GM23338 (cell line): ENCODE data around the gene ENPP1. TPM values are rescaled to one million over a fixed set of nuclear protein-coding genes. Genes with fewer than 3 reads are reported as not detected.

Experiments
- ATAC-seq: fragments of 200-7000 bp; cut with Tn5 transposase; 3 replicates; pipeline ENCODE4 v1.9.1; 2020
- DNase-seq: peaks from one replicate; pipeline ENCODE4 v3.0.0-alpha.2; 2015; ENCODE audit warnings: low spot score
- H2AFZ ChIP-seq: fragments of 200-600 bp; sonication (generic); 2 replicates; pipeline ENCODE4 v1.8.0; 2016; ENCODE audit warnings: antibody characterized with exemption, mild to moderate bottlenecking, moderate library complexity
- H3F3A ChIP-seq: fragments of 200-600 bp; sonication (generic); replicated peaks from 2 replicates; pipeline ENCODE4 v1.8.0; 2017; ENCODE audit warnings: antibody characterized with exemption, mixed run types, low read depth
- H3K27ac ChIP-seq: fragments of 200-600 bp; sonication (generic); 2 replicates; pipeline ENCODE4 v1.6.1; 2016; ENCODE audit warnings: low read depth
- H3K27me3 ChIP-seq: fragments of 200-600 bp; sonication (generic); 2 replicates; pipeline ENCODE4 v1.8.0; 2016; ENCODE audit warnings: mild to moderate bottlenecking, mixed run types, moderate library complexity; ENCODE audit not compliant: insufficient read depth
- H3K36me3 ChIP-seq: fragments of 200-600 bp; sonication (generic); 2 replicates; pipeline ENCODE4 v1.8.0; 2016; ENCODE audit warnings: mild to moderate bottlenecking; ENCODE audit not compliant: insufficient read depth
- H3K4me1 ChIP-seq: fragments of 200-600 bp; sonication (generic); 2 replicates; pipeline ENCODE4 v1.8.0; 2016; ENCODE audit warnings: mild to moderate bottlenecking, moderate library complexity; ENCODE audit not compliant: insufficient read depth
- H3K4me2 ChIP-seq: fragments of 200-600 bp; sonication (generic); 2 replicates; pipeline ENCODE4 v1.7.1; 2017; ENCODE audit warnings: mixed run types
- H3K4me3 ChIP-seq: fragments of 200-600 bp; sonication (generic); 2 replicates; pipeline ENCODE4 v1.6.1; 2016; ENCODE audit warnings: mixed run types
- H3K79me2 ChIP-seq: fragments of 200-600 bp; sonication (generic); replicated peaks from 2 replicates; pipeline ENCODE4 v1.8.0; 2017; ENCODE audit warnings: mild to moderate bottlenecking; ENCODE audit not compliant: insufficient read depth
- H3K9me2 ChIP-seq: fragments of 200-600 bp; sonication (generic); 2 replicates; pipeline ENCODE4 v1.8.0; 2017; ENCODE audit not compliant: insufficient read depth
- H4K20me1 ChIP-seq: fragments of 200-600 bp; sonication (generic); replicated peaks from 2 replicates; pipeline ENCODE4 v1.8.0; 2017; ENCODE audit warnings: mild to moderate bottlenecking; ENCODE audit not compliant: insufficient read depth
- H3K27ac Mint-ChIP-seq: 2 replicates; pipeline ENCODE4 v1.8.0; 2020; ENCODE audit warnings: inconsistent platforms, mild to moderate bottlenecking, moderate library complexity, mixed read lengths
- H3K27me3 Mint-ChIP-seq: 3 replicates; pipeline ENCODE4 v1.8.0; 2022; ENCODE audit warnings: low read depth, mild to moderate bottlenecking, moderate library complexity, mixed read lengths, inconsistent platforms; ENCODE audit not compliant: insufficient read depth, poor library complexity
- H3K36me3 Mint-ChIP-seq: 3 replicates; pipeline ENCODE4 v1.8.0; 2021; ENCODE audit warnings: low read depth, mild to moderate bottlenecking, inconsistent platforms, moderate library complexity, mixed read lengths
- H3K4me1 Mint-ChIP-seq: 3 replicates; pipeline ENCODE4 v1.8.0; 2020; ENCODE audit warnings: mild to moderate bottlenecking, inconsistent platforms, mixed read lengths
- H3K4me3 Mint-ChIP-seq: 3 replicates; pipeline ENCODE4 v1.8.0; 2021; ENCODE audit warnings: moderate library complexity, mild to moderate bottlenecking, inconsistent platforms, mixed read lengths
- H3K9me3 Mint-ChIP-seq: 3 replicates; pipeline ENCODE4 v1.8.0; 2020; ENCODE audit warnings: moderate library complexity, mild to moderate bottlenecking, inconsistent platforms, mixed read lengths
- CREB1 ChIP-seq: fragments of 250-450 bp; sonication (Bioruptor Pico); IDR thresholded peaks from 2 replicates; pipeline ENCODE4 v1.5.0; 2020; ENCODE audit warnings: low read depth, mild to moderate bottlenecking, moderate library complexity
- CTCF ChIP-seq, 2 experiments: fragments of 200-600 bp in 1 of 2; sonication (generic) in 1 of 2; conservative IDR thresholded peaks; 2 replicates each; pipeline versions ENCODE4 v1.5.1 to v1.6.1; 2016 to 2017; ENCODE audit warnings: antibody characterized with exemption in 2 of 2, low read depth in 2 of 2, mild to moderate bottlenecking in 2 of 2, moderate library complexity in 1 of 2
- ETS1 ChIP-seq: IDR thresholded peaks from 2 replicates; pipeline ENCODE4 v1.6.1; 2016; ENCODE audit warnings: antibody characterized with exemption
- EZH2 ChIP-seq: fragments of 200-600 bp; sonication (generic); IDR thresholded peaks from one replicate; pipeline ENCODE4 v1.8.0; 2017; ENCODE audit warnings: antibody characterized with exemption, mild to moderate bottlenecking, low read depth; ENCODE audit not compliant: unreplicated experiment
- EZH2phosphoT487 ChIP-seq: fragments of 200-600 bp; sonication (generic); IDR thresholded peaks from one replicate; pipeline ENCODE4 v1.8.1; 2018; ENCODE audit warnings: antibody characterized with exemption; ENCODE audit not compliant: unreplicated experiment
- JUNB ChIP-seq: IDR thresholded peaks from one replicate; pipeline ENCODE4 v1.6.1; 2016; ENCODE audit warnings: antibody characterized with exemption; ENCODE audit not compliant: unreplicated experiment
- NANOG ChIP-seq: IDR thresholded peaks from 2 replicates; pipeline ENCODE4 v1.6.1; 2016; ENCODE audit warnings: antibody characterized with exemption, borderline replicate concordance
- POLR2AphosphoS5 ChIP-seq: IDR thresholded peaks from 2 replicates; pipeline ENCODE4 v1.6.1; 2016; ENCODE audit warnings: antibody characterized with exemption, low read depth
- REST ChIP-seq: IDR thresholded peaks from one replicate; pipeline ENCODE4 v1.6.1; 2018; ENCODE audit warnings: antibody characterized with exemption; ENCODE audit not compliant: unreplicated experiment
- STAT1 ChIP-seq: IDR thresholded peaks from one replicate; pipeline ENCODE4 v1.6.1; 2016; ENCODE audit warnings: antibody characterized with exemption; ENCODE audit not compliant: unreplicated experiment
- ZNF114 ChIP-seq: fragments of 250-450 bp; sonication (Bioruptor Pico); IDR thresholded peaks from 2 replicates; pipeline ENCODE4 v1.5.0; 2020; ENCODE audit warnings: mild to moderate bottlenecking, moderate library complexity
- ZNF331 ChIP-seq: fragments of 250-450 bp; sonication (Bioruptor Pico); IDR thresholded peaks from 2 replicates; pipeline ENCODE4 v1.5.0; 2020; ENCODE audit warnings: low read depth, mild to moderate bottlenecking, moderate library complexity
- ZNF462 ChIP-seq: fragments of 250-450 bp; sonication (Bioruptor Pico); IDR thresholded peaks from 2 replicates; pipeline ENCODE4 v1.5.0; 2020; ENCODE audit warnings: mild to moderate bottlenecking, moderate library complexity
- polyA plus RNA-seq: library from polyadenylated mRNA; unstranded; fragments of >200 nt; fragmentation: Nextera tagmentation; extraction: Ambion mirVana; gene quantifications from 2 replicates; pipeline ENCODE4 v1.2.1, GENCODE V29; 2016
- total RNA-seq: library from RNA; depleted of rRNA; stranded (reverse); fragments of >200 nt; shearing (Covaris generic); gene quantifications from 2 replicates; pipeline ENCODE4 v1.2.3, GENCODE V29; 2014

ENPP1 gene
- total and polyA plus RNA-seq, 2 experiments from 2014 or later: 17.3 to 46.9 TPM

GRCh38 chr6:131776985-131777384, 30.8 kb upstream of the ENPP1 start:
- Mint-ChIP-seq H3K4me3 (no peak overlapping the region), H3K27ac (no peak overlapping the region), H3K9me3 (no peaks in the 10 kb centered on the region), H3K4me1 (no peaks in the 10 kb centered on the region), H3K27me3 (peaks cover 2% of the 10 kb centered on the region), H3K36me3 (no peaks in the 10 kb centered on the region)
- no peaks in the 10 kb centered on the region for H3K27me3 ChIP-seq
- H3K4me1 ChIP-seq: no peaks in the 10 kb centered on the region
- H3K36me3 ChIP-seq: no peaks in the 10 kb centered on the region
- H3K4me2 ChIP-seq: no peak overlapping the region
- peaks cover 5% of the 10 kb centered on the region; the same call in 1 of the 2 replicates for H3K9me2 ChIP-seq
- H3K4me3 ChIP-seq: no peak overlapping the region
- DNase-seq (no peak), ATAC-seq (no peak)
- H3F3A ChIP-seq: no peaks in the 10 kb centered on the region
- H4K20me1 ChIP-seq: no peaks in the 10 kb centered on the region
- no peak for TF ChIP-seq CREB1 (CRISPR knock-in tag)
- no peak for TF ChIP-seq POLR2AphosphoS5
- no peak for TF ChIP-seq ZNF462
- TF ChIP-seq EZH2: no peak
- TF ChIP-seq REST: no peak
- no peak for TF ChIP-seq ZNF331 (CRISPR knock-in tag)
- TF ChIP-seq NANOG: no peak
- no peak for TF ChIP-seq ETS1
- no peak for TF ChIP-seq STAT1
- TF ChIP-seq CTCF (conservative IDR thresholded peaks at IDR 0.05; ENCODE audit: low read depth in 2 of 2): no peak
- TF ChIP-seq ZNF114 (CRISPR knock-in tag): no peak
- no peak for TF ChIP-seq JUNB
- no peak for TF ChIP-seq EZH2phosphoT487
- no peak overlapping the region for H3K27ac ChIP-seq
- no peaks in the 10 kb centered on the region for H3K79me2 ChIP-seq
- H2AFZ ChIP-seq: no peak overlapping the region
